ENCODE measurements around the gene PRR15L. TPM values are rescaled to one million over a fixed set of nuclear protein-coding genes. Genes with fewer than 3 reads are reported as not detected.

The PRR15L gene
- total and polyA plus RNA-seq, 2 of the 4 experiments (the other 2 are of a cell fraction), result not detected

GRCh38 chr17:47937941-47938340, 19.7 kb downstream of the PRR15L start:
- in situ Hi-C loops (cut with MboI; ENCODE audit: low sequenced_read_pairs), result no loop called here
- WGBS, 2 experiments (ENCODE audit: extremely low coverage in 2 of 2, insufficient read length in 1 of 2), result 93% methylated on average over 3 of the region's 5 CpGs; no CpG with 5 or more reads in 1 of the 2 experiments

More at GRCh38 chr17:47937941-47938340, 19.7 kb downstream of the PRR15L start:
- Histone ChIP-seq H3K56ac (ENCODE audit: extremely low read depth, insufficient read depth, low read length) (no peak overlapping the region), H3K27ac (ENCODE audit: insufficient read depth, low read length) (no peak overlapping the region), H3K9ac (ENCODE audit: low read depth, low read length) (no peak overlapping the region), H3K4me3 (ENCODE audit: insufficient read depth, low read depth, low read length) (no peak overlapping the region), H3K9me1 (ENCODE audit: insufficient read depth, low read length) (peaks cover 22% of the 10 kb centered on the region), H2BK120ac (ENCODE audit: low read depth, low read length) (no peak overlapping the region), H3K36me3 (ENCODE audit: control insufficient read depth, insufficient read depth, low read length) (no peaks in the 10 kb centered on the region), H3K18ac (ENCODE audit: low read depth, low read length) (no peak overlapping the region), H4K8ac (ENCODE audit: low read depth in 2 of 2, low read length in 2 of 2) (no peak overlapping the region), H4K91ac (ENCODE audit: insufficient read depth, low read depth, low read length) (no peak overlapping the region), H2AFZ (replicated peaks; ENCODE audit: low read length, poor library complexity) (no peak overlapping the region), H2AK5ac (ENCODE audit: low read depth, low read length) (no peak overlapping the region), H2AK9ac (replicated peaks; ENCODE audit: low read depth, low read length, poor library complexity) (no peak overlapping the region), H3K4ac (ENCODE audit: low read depth, low read length) (no peak overlapping the region), H4K20me1 (ENCODE audit: insufficient read depth, low read length) (no peaks in the 10 kb centered on the region), H3K23ac (ENCODE audit: low read depth, low read length) (no peak overlapping the region), H3K79me1 (ENCODE audit: low read depth in 1 of 2, low read length in 2 of 2) (peaks cover 8 to 37% of the 10 kb centered on the region in 2 experiments; a peak in 3 of 4 replicates), H4K5ac (ENCODE audit: low read depth, low read length) (no peak overlapping the region), H3K27me3 (ENCODE audit: control insufficient read depth, insufficient read depth, low read length) (no peaks in the 10 kb centered on the region), H3K4me1 (ENCODE audit: control insufficient read depth, insufficient read depth, low read length) (peaks cover 6% of the 10 kb centered on the region), H2BK20ac (ENCODE audit: low read depth, low read length) (no peak overlapping the region), H2BK15ac (ENCODE audit: low read depth, low read length) (no peak overlapping the region), H3K4me2 (ENCODE audit: low read depth, low read length) (no peak overlapping the region), H2BK5ac (ENCODE audit: low read depth, low read length, poor library complexity, severe bottlenecking) (no peak overlapping the region), H3K14ac (replicated peaks; ENCODE audit: low read depth, low read length) (no peak overlapping the region), H3K9me3 (ENCODE audit: control insufficient read depth, insufficient read depth, low read length) (no peaks in the 10 kb centered on the region)
- DNase-seq (no peak), ATAC-seq (ENCODE audit: low read depth) (no peak)
- POLR2A ChIA-PET (ENCODE audit: unreplicated experiment), result interaction anchor here (0.5 kb wide), 1 partner anchor 45 kb away, joined by 12 read pairs; no protein-coding TSS in a partner anchor
- CTCF ChIA-PET, result no interaction called here
- no TSS peak for BruUV-seq (replicated peaks)
- TF ChIP-seq CHD1 (IDR thresholded peaks at IDR 0.05; ENCODE audit: low read depth, low read length), result no peak
- no peak for TF ChIP-seq POLR2A (IDR thresholded peaks at IDR 0.05; ENCODE audit: low read depth, low read length)
- TF ChIP-seq, protein P1, sequence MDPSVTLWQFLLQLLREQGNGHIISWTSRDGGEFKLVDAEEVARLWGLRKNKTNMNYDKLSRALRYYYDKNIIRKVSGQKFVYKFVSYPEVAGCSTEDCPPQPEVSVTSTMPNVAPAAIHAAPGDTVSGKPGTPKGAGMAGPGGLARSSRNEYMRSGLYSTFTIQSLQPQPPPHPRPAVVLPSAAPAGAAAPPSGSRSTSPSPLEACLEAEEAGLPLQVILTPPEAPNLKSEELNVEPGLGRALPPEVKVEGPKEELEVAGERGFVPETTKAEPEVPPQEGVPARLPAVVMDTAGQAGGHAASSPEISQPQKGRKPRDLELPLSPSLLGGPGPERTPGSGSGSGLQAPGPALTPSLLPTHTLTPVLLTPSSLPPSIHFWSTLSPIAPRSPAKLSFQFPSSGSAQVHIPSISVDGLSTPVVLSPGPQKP (IDR thresholded peaks at IDR 0.05; ENCODE audit: borderline replicate concordance, low read depth, low read length), result no peak
- TF ChIP-seq, protein P2, sequence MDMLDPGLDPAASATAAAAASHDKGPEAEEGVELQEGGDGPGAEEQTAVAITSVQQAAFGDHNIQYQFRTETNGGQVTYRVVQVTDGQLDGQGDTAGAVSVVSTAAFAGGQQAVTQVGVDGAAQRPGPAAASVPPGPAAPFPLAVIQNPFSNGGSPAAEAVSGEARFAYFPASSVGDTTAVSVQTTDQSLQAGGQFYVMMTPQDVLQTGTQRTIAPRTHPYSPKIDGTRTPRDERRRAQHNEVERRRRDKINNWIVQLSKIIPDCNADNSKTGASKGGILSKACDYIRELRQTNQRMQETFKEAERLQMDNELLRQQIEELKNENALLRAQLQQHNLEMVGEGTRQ (IDR thresholded peaks at IDR 0.05; ENCODE audit: low read depth, low read length), result no peak
- no peak for TF ChIP-seq CTCF (conservative IDR thresholded peaks at IDR 0.05; ENCODE audit: low read depth, low read length)
- TF ChIP-seq MXI1 (IDR thresholded peaks at IDR 0.05; ENCODE audit: borderline replicate concordance, low read depth, low read length), result no peak
- no peak for TF ChIP-seq SMC3 (IDR thresholded peaks at IDR 0.05; ENCODE audit: low read depth, low read length)
- intact Hi-C loops (cut with micrococcal nuclease) (no loop called here), dilution Hi-C loops (cut with HindIII; ENCODE audit: low sequenced_read_pairs, unreplicated experiment) (no loop called here)
